Mucosa of descending colon (tissue), 3 donors: ENCODE data around the gene OSTF1. TPM values are rescaled to one million over a fixed set of nuclear protein-coding genes. Genes with fewer than 3 reads are reported as not detected.

ENCODE experiments used
- ATAC-seq: fragments of 200-7000 bp; cut with Tn5 transposase; one replicate; pipeline ENCODE4 v1.9.1; 2020; ENCODE audit warnings: mild to moderate bottlenecking, moderate library complexity
- DNase-seq, 3 donors: peaks; one replicate each; pipeline ENCODE4 v3.0.0-alpha.2; 2020
- H3K36me3 ChIP-seq: fragments of 200-600 bp; one replicate; pipeline ENCODE4 v1.8.0; 2021; ENCODE audit warnings: low read depth, mild to moderate bottlenecking
- H3K4me1 ChIP-seq: fragments of 200-600 bp; one replicate; pipeline ENCODE4 v1.8.0; 2021; ENCODE audit warnings: low read depth, mild to moderate bottlenecking
- H3K4me3 ChIP-seq: fragments of 200-600 bp; one replicate; pipeline ENCODE4 v1.8.0; 2021; ENCODE audit warnings: mild to moderate bottlenecking
- H3K9me3 ChIP-seq: fragments of 200-600 bp; one replicate; pipeline ENCODE4 v1.8.0; 2021; ENCODE audit warnings: mild to moderate bottlenecking
- CTCF ChIP-seq: fragments of 200-600 bp; IDR thresholded peaks from one replicate; pipeline ENCODE4 v1.8.0; 2022; ENCODE audit warnings: antibody characterized with exemption, mild to moderate bottlenecking
- intact Hi-C, 2 donors: fragments of 100-400 bp; cut with DNase I in 1 of 2; cut with micrococcal nuclease in 1 of 2; formaldehyde crosslinking; loops; one replicate each; pipeline versions ENCODE4 v1.11.0 to v1.11.1; 2022; cut with DNase I, micrococcal nuclease
- total RNA-seq, 3 donors: library from RNA; stranded (reverse); fragmentation: NEBNext Ultra II Directional in 2 of 3; extraction: Animal tissue kit (Norgen Biotek cat#: 25700) in 2 of 3; gene quantifications; one replicate each; pipeline versions ENCODE4 v1.2.1 to v1.2.4, GENCODE V29; 2021 to 2023
- donor health status: DM: no; HTN: no; CAD: no; lungs with moderate emphysema.
- donor health status: DM: no; HTN: no; CAD: no.
- donor health status: DM: no; HTN: yes; CAD: no.

Gene OSTF1
- total RNA-seq, 3 donors from 2014 or later: 40.6 to 71.2 (median 63.9) TPM

DNA sequence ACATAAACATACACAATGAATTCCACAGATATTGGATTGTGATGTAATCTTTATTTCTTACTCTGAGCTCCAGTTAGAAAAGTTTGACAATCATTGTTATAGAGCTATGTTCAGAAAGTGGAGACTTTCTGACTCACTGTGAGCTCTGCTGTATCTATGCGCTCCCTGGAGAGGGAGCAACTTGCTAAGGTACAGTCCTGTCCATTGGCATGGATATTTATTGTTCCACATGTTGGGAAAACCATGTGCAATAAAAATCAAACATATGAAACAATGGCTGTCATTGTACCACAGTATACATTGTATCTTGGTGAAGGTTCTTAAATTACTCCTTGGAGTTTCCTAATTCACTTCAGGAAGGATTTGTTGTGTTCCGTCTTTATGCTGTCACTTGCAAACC is 27.1 kb upstream of the OSTF1 start:
- ATAC-seq (peak; percentile 90), DNase-seq (no peak)
- no peak overlapping the region for H3K4me3 ChIP-seq
- H3K36me3 ChIP-seq: no peaks in the 10 kb centered on the region
- TF ChIP-seq CTCF: no peak
- no peaks in the 10 kb centered on the region for H3K9me3 ChIP-seq
- intact Hi-C loops: no loop called here
- H3K4me1 ChIP-seq: no peaks in the 10 kb centered on the region

DNA sequence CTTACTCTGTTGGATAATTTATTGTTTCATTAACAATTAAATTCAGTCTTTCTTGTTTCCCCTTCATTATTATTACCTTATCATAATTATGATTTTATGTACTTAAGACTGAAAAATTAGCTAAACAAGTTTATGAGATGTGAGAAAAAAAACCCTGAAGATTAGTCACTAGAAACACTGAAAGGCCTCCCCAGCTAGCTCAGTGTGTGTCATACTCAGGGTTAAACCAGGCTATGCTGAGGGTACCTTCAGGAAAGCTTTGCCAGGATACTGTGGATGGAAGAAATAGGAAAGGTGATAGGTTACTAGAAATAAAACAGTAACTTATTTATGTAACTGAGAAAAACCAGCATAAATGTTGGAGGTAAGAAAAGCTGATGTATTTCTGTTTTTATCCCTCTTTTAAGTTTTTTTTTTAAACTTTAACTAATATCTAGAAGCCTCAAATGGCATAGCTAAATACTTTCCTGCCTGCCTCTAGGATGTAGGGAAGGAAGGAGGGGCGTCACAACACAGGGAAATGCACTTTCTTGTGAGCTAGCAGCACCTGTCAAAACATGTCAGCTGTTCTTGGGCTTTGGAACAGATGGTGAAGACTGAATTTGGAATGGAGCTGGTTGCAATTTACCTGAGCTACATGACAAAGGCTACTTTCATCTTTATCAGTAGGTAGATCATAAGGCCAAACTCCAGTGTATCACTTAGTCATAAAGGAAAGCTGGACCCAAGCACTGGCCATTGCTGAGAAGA is 24.6 kb upstream of the OSTF1 start:
- no peak for DNase-seq
- no peak for TF ChIP-seq CTCF
- Histone ChIP-seq H3K4me1 (no peaks in the 10 kb centered on the region), H3K4me3 (no peak overlapping the region), H3K36me3 (no peaks in the 10 kb centered on the region), H3K9me3 (no peaks in the 10 kb centered on the region)
- ATAC-seq: peak; percentile 48
- intact Hi-C loops: no loop called here

DNA sequence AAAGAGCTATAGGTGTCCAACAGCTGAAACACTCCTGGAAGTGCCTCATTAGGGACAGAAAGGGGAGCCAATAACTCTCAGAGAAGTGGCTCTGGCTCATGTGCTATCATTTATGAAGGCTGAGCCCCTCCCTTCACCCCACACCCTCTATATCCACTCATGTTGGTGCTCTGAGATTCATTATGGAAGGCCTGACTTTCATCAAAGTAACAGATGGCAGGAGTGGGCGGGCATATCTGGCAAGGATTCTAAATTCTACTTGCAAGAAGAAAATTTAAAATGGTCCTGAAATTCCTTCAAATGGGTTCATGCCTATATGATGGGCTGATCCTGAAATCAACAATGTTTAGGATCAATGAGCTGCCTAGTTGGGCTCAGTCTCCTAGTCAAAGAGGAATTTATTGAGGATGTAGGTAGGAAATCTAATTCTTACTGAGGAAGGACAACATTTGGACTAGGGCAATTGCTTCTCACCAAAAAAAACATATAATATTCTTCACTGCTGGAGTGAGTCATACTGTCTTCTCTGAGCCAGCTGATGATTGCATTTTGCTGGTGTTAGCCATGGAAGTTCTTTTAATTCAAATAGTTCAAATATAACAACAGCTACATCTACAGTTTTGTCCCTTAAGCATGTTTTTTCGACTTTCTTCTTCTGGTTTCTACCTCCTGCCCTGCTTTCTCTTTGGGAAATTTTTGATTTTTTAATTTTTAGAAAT is 23.8 kb upstream of the OSTF1 start:
- H3K4me1 ChIP-seq: no peaks in the 10 kb centered on the region
- H3K4me3 ChIP-seq: no peak overlapping the region
- no peaks in the 10 kb centered on the region for H3K9me3 ChIP-seq
- DNase-seq (no peak), ATAC-seq (peak; percentile 31)
- intact Hi-C loops: no loop called here
- H3K36me3 ChIP-seq: no peaks in the 10 kb centered on the region
- TF ChIP-seq CTCF: no peak

DNA sequence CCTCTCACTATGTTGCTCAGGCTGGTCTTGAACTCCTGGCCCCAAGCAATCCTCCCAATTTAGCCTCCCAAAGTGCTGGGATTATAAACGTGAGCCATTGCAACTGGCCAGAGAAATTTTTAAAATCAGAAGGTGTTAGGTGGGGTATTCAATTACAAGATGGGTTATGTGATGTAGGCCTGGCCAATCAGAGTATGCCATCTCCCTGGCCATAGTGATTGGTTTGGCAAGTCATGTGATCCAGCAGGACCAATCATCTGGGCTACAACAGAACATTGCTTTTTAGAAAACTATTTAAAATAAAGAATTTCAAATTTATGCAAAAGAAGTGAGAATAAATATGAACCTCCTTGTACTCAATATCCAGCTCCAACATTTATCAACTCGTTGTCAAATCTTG is 22.8 kb upstream of the OSTF1 start:
- H3K4me3 ChIP-seq: no peak overlapping the region
- no peak for TF ChIP-seq CTCF
- H3K9me3 ChIP-seq: no peaks in the 10 kb centered on the region
- no peak for DNase-seq
- no peaks in the 10 kb centered on the region for H3K4me1 ChIP-seq
- no peaks in the 10 kb centered on the region for H3K36me3 ChIP-seq
- intact Hi-C loops: no loop called here
- ATAC-seq: no peak

DNA sequence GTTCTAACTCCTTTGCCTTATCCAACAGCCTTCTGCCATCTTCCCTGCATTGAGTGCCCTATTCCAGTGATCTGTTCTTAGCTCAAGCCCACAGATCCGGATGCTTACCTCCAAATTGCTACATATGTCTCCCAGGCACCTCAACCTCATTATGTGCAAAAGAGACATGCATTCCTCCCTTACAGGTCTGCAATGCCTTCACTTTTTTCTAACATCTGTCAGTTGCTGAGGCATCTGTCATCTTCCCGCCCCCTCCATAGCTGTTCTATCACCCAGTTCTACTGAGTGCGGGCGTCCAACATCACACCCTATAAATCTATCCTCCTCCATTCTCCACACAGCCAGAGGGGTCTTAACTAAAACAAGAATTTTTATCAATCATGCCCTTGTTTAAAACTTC is 20.4 kb upstream of the OSTF1 start:
- no peaks in the 10 kb centered on the region for H3K36me3 ChIP-seq
- intact Hi-C loops: no loop called here
- TF ChIP-seq CTCF: no peak
- no peak for ATAC-seq
- H3K4me3 ChIP-seq: no peak overlapping the region
- no peaks in the 10 kb centered on the region for H3K4me1 ChIP-seq
- H3K9me3 ChIP-seq: no peaks in the 10 kb centered on the region
- no peak for DNase-seq
